ENCODE results near the gene PAX3.
A peak's percentile ranks its signal among the peaks of the same experiment; 100 is the strongest.

The PAX3 gene

GRCh38 chr2:222296311-222296741, 2.5 kb downstream of the PAX3 start:
- no peak for DNase-seq

- no peak for DNase-seq
Measured at GRCh38 chr2:222295368-222296062, 3.3 kb downstream of the PAX3 start.

GRCh38 chr2:222294996-222295367, 3.8 kb downstream of the PAX3 start:
- no peak for DNase-seq

GRCh38 chr2:222293660-222294630, 4.9 kb downstream of the PAX3 start:
- no peak for DNase-seq

- DNase-seq, result no peak
Measured at GRCh38 chr2:222292149-222293134, 6.4 kb downstream of the PAX3 start.

- no peak for DNase-seq
Measured at GRCh38 chr2:222291485-222291841, 7.3 kb downstream of the PAX3 start.

- DNase-seq, result peak; percentile 49
Measured at GRCh38 chr2:222290736-222291484, 7.9 kb downstream of the PAX3 start.

- DNase-seq, result no peak
Measured at GRCh38 chr2:222290401-222290735, 8.4 kb downstream of the PAX3 start.

GRCh38 chr2:222289278-222290160, 9.3 kb downstream of the PAX3 start:
- DNase-seq, result no peak

GRCh38 chr2:222288590-222289277, 10.1 kb downstream of the PAX3 start:
- DNase-seq, result no peak

GRCh38 chr2:222287862-222288479, 10.8 kb downstream of the PAX3 start:
- DNase-seq, result no peak

GRCh38 chr2:222284466-222284865, 14.3 kb downstream of the PAX3 start:
- no peak for DNase-seq

- no peak for DNase-seq
Measured at GRCh38 chr2:222283634-222284033, 15.2 kb downstream of the PAX3 start.

GRCh38 chr2:222281506-222281905, 17.3 kb downstream of the PAX3 start:
- DNase-seq, result no peak

- no peak for DNase-seq
Measured at GRCh38 chr2:222280795-222281194, 18.0 kb downstream of the PAX3 start.

- DNase-seq, result no peak
Measured at GRCh38 chr2:222272446-222273015, 26.3 kb downstream of the PAX3 start.

- DNase-seq, result no peak
Measured at GRCh38 chr2:222271854-222272253, 26.9 kb downstream of the PAX3 start.

- no peak for DNase-seq
Measured at GRCh38 chr2:222270396-222270795, 28.4 kb downstream of the PAX3 start.

GRCh38 chr2:222269132-222269531, 29.7 kb downstream of the PAX3 start:
- no peak for DNase-seq

Data from GOT3 (cell line).